HepG2 (cell line): ENCODE data around the gene PLXND1. TPM values are rescaled to one million over a fixed set of nuclear protein-coding genes. Genes with fewer than 3 reads are reported as not detected.

Experiments
- HNRNPL ChIP-seq: fragments of 200-400 bp; formaldehyde crosslinking; IDR thresholded peaks from 2 replicates; pipeline ENCODE4 v1.6.1; 2017; ENCODE audit warnings: mild to moderate bottlenecking, low read depth, low read length
- MYC ChIP-seq: sonication (generic); formaldehyde crosslinking; IDR thresholded peaks from 2 replicates; pipeline ENCODE4 v1.9.0; 2021; ENCODE audit warnings: missing genetic modification reagents, borderline replicate concordance
- TAF15 ChIP-seq: fragments of 200-400 bp; formaldehyde crosslinking; IDR thresholded peaks from one replicate; pipeline ENCODE4 v1.6.1; 2018; ENCODE audit warnings: mild to moderate bottlenecking, low read depth, low read length; ENCODE audit not compliant: poor library complexity, severe bottlenecking
- ZFY ChIP-seq: sonication (generic); formaldehyde crosslinking; IDR thresholded peaks from 2 replicates; pipeline ENCODE4 v1.4.0; 2020; ENCODE audit warnings: missing genetic modification reagents
- polyA plus RNA-seq, 8 experiments: library from polyadenylated mRNA; depleted of rRNA in 3 of 8; stranded (reverse) in 7 of 8; unstranded in 1 of 8; fragments of >200 nt; fragmentation: Illumina TruSeq in 4 of 8; extraction: Trizol in 4 of 8; gene quantifications; 2 replicates each; pipeline versions ENCODE4 v1.2.1 to v1.2.3, GENCODE V29; 2011 to 2016; ENCODE audit warnings: low read depth in 4 of 8, missing spikeins in 1 of 8, mixed read lengths in 1 of 8; ENCODE audit not compliant: insufficient read depth in 1 of 8
- total RNA-seq, 5 experiments: library from RNA; depleted of rRNA; stranded (reverse); fragments of >200 nt; fragmentation: Illumina TruSeq; extraction: Trizol; gene quantifications; 2 replicates each; pipeline ENCODE4 v1.2.3, GENCODE V29; 2016; ENCODE audit warnings: low read depth in 1 of 5
- TF ChIP-seq, protein P1 (sequence below): sonication (generic); formaldehyde crosslinking; IDR thresholded peaks from 2 replicates; pipeline ENCODE4 v1.4.0; 2020; ENCODE audit warnings: missing genetic modification reagents, borderline replicate concordance
- TF ChIP-seq, protein P2 (sequence below): sonication (generic); formaldehyde crosslinking; IDR thresholded peaks from 2 replicates; pipeline ENCODE4 v1.4.0; 2020; ENCODE audit warnings: mild to moderate bottlenecking, missing genetic modification reagents
- TF ChIP-seq, protein P3 (sequence below): IDR thresholded peaks from 2 replicates; pipeline ENCODE4 v1.6.1; 2016; ENCODE audit warnings: missing compliant biosample characterization, missing genetic modification reagents, borderline replicate concordance
- TF ChIP-seq, protein P4 (sequence below): sonication (generic); formaldehyde crosslinking; IDR thresholded peaks from 2 replicates; pipeline ENCODE4 v1.5.0; 2020; ENCODE audit warnings: missing genetic modification reagents
- TF ChIP-seq, protein P5 (sequence below): sonication (generic); formaldehyde crosslinking; IDR thresholded peaks from 2 replicates; pipeline ENCODE4 v1.4.0; 2020; ENCODE audit warnings: missing genetic modification reagents

Gene PLXND1
- total and polyA plus RNA-seq, 2 of the 13 experiments (the other 11 are each of a cell fraction or from before 2014, with no cell fraction given), result 15.9 to 42.0 TPM

DNA sequence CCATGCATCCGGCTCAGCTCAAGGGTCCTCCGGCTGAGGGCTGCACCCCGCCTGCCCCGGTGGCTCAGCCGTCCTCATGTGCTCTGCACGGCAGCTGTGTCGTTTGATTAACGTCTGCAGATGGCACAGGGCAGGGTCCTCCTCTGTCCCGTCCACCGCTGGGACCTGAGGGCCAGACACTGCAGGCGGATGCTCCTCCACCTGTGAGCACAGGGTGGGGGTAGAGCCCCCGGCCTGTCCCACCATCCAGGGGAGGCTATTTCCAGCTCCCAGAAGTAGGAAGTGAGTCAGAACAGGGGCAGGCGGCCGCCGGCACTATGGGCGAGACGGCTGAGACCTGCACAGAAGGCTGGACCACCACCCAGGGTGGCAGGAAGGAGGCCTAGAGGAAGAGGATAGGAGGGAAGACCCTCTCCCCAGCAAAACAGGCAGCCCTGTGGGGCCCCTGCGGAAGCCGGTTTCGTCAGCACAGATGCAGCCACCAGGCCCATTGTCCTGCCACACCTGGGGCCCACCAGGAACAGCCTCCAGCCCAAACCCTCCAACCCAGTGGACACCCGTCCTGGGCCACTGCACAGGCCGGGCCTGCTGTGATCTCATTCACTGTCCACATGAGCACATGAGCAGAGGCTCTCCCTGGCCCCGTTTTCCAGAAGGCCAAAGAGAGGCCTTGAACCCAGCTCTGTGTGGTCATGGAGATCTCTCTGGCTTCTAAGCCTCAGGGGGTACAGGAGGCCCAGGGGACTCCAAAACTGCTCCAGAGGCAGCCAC lies 12.6 kb upstream of the PLXND1 start (continued):
- TF ChIP-seq, protein P1, sequence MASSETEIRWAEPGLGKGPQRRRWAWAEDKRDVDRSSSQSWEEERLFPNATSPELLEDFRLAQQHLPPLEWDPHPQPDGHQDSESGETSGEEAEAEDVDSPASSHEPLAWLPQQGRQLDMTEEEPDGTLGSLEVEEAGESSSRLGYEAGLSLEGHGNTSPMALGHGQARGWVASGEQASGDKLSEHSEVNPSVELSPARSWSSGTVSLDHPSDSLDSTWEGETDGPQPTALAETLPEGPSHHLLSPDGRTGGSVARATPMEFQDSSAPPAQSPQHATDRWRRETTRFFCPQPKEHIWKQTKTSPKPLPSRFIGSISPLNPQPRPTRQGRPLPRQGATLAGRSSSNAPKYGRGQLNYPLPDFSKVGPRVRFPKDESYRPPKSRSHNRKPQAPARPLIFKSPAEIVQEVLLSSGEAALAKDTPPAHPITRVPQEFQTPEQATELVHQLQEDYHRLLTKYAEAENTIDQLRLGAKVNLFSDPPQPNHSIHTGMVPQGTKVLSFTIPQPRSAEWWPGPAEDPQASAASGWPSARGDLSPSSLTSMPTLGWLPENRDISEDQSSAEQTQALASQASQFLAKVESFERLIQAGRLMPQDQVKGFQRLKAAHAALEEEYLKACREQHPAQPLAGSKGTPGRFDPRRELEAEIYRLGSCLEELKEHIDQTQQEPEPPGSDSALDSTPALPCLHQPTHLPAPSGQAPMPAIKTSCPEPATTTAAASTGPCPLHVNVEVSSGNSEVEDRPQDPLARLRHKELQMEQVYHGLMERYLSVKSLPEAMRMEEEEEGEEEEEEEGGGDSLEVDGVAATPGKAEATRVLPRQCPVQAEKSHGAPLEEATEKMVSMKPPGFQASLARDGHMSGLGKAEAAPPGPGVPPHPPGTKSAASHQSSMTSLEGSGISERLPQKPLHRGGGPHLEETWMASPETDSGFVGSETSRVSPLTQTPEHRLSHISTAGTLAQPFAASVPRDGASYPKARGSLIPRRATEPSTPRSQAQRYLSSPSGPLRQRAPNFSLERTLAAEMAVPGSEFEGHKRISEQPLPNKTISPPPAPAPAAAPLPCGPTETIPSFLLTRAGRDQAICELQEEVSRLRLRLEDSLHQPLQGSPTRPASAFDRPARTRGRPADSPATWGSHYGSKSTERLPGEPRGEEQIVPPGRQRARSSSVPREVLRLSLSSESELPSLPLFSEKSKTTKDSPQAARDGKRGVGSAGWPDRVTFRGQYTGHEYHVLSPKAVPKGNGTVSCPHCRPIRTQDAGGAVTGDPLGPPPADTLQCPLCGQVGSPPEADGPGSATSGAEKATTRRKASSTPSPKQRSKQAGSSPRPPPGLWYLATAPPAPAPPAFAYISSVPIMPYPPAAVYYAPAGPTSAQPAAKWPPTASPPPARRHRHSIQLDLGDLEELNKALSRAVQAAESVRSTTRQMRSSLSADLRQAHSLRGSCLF (CRISPR knock-in tag), result no peak
- TF ChIP-seq, protein P2, sequence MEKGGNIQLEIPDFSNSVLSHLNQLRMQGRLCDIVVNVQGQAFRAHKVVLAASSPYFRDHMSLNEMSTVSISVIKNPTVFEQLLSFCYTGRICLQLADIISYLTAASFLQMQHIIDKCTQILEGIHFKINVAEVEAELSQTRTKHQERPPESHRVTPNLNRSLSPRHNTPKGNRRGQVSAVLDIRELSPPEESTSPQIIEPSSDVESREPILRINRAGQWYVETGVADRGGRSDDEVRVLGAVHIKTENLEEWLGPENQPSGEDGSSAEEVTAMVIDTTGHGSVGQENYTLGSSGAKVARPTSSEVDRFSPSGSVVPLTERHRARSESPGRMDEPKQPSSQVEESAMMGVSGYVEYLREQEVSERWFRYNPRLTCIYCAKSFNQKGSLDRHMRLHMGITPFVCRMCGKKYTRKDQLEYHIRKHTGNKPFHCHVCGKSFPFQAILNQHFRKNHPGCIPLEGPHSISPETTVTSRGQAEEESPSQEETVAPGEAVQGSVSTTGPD (CRISPR knock-in tag), result peak; percentile 53; the same call in 1 of the 2 replicates
- TF ChIP-seq MYC (CRISPR knock-in tag) (peak; percentile 38; the same call in 1 of the 2 replicates), TAF15 (no peak), HNRNPL (0 out of 2 replicates have a peak, but pooled peaks have one; percentile 24), ZFY (peak; percentile 47; the same call in 1 of the 2 replicates)
- TF ChIP-seq, protein P3, sequence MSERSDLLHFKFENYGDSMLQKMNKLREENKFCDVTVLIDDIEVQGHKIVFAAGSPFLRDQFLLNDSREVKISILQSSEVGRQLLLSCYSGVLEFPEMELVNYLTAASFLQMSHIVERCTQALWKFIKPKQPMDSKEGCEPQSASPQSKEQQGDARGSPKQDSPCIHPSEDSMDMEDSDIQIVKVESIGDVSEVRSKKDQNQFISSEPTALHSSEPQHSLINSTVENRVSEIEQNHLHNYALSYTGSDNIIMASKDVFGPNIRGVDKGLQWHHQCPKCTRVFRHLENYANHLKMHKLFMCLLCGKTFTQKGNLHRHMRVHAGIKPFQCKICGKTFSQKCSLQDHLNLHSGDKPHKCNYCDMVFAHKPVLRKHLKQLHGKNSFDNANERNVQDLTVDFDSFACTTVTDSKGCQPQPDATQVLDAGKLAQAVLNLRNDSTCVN (CRISPR knock-in tag), result 0 out of 2 replicates have a peak, but pooled peaks have one; percentile 26
- TF ChIP-seq, protein P4, sequence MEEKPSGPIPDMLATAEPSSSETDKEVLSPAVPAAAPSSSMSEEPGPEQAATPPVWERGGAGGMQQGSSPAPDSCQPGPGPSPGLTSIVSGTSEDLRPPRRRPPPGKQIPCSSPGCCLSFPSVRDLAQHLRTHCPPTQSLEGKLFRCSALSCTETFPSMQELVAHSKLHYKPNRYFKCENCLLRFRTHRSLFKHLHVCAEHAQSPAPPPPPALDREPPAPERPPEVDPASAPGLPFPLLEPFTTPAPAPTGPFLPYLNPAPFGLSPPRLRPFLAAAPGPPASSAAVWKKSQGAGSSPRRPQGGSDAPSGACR, result no peak
- TF ChIP-seq, protein P5, sequence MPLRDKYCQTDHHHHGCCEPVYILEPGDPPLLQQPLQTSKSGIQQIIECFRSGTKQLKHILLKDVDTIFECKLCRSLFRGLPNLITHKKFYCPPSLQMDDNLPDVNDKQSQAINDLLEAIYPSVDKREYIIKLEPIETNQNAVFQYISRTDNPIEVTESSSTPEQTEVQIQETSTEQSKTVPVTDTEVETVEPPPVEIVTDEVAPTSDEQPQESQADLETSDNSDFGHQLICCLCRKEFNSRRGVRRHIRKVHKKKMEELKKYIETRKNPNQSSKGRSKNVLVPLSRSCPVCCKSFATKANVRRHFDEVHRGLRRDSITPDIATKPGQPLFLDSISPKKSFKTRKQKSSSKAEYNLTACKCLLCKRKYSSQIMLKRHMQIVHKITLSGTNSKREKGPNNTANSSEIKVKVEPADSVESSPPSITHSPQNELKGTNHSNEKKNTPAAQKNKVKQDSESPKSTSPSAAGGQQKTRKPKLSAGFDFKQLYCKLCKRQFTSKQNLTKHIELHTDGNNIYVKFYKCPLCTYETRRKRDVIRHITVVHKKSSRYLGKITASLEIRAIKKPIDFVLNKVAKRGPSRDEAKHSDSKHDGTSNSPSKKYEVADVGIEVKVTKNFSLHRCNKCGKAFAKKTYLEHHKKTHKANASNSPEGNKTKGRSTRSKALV (CRISPR knock-in tag), result no peak
